GM20000 (cell line): ENCODE data around the gene MINDY4.

Source experiments
- DNase-seq: peaks from one replicate; pipeline ENCODE4 v3.0.0; 2012; ENCODE audit warnings: low spot score
- CTCF ChIP-seq: IDR thresholded peaks from 2 replicates; pipeline ENCODE4 v1.5.1; 2012; ENCODE audit warnings: mild to moderate bottlenecking, control low read depth; ENCODE audit errors: extremely low read depth, missing control alignments

The MINDY4 gene

GRCh38 chr7:30874656-30875302 is 103.6 kb downstream of the MINDY4 start:
- no peak for TF ChIP-seq CTCF
- no peak for DNase-seq

GRCh38 chr7:30877015-30877769 is 106.0 kb downstream of the MINDY4 start:
- no peak for DNase-seq
- no peak for TF ChIP-seq CTCF

- no peak for TF ChIP-seq CTCF
These were observed 106.8 kb downstream of the MINDY4 start for GRCh38 chr7:30877993-30878392.

GRCh38 chr7:30879139-30880124 is 108.2 kb downstream of the MINDY4 start:
- DNase-seq: no peak
- no peak for TF ChIP-seq CTCF

More at GRCh38 chr7:30877993-30878392, 106.8 kb downstream of the MINDY4 start:
- DNase-seq: no peak

- DNase-seq: no peak
These were observed 109.0 kb downstream of the MINDY4 start for GRCh38 chr7:30880125-30880720.

GRCh38 chr7:30880941-30881340 is 109.7 kb downstream of the MINDY4 start:
- no peak for TF ChIP-seq CTCF
- no peak for DNase-seq

More at GRCh38 chr7:30880125-30880720, 109.0 kb downstream of the MINDY4 start:
- no peak for TF ChIP-seq CTCF
